GM18951 (cell line): ENCODE data around the gene TCEAL6.
"Not testable (repeated sequence)": the region's sequence is repeated elsewhere in the genome, so short reads cannot be mapped to it uniquely, and the experiment has no call there.

ENCODE experiments used
- POLR2A ChIP-seq: IDR thresholded peaks from 4 replicates; pipeline ENCODE4 v1.6.1; 2011; ENCODE audit warnings: mild to moderate bottlenecking; ENCODE audit not compliant: insufficient read length, insufficient read depth; ENCODE audit errors: extremely low read depth
- in situ Hi-C: fragments of 300-500 bp; cut with MboI; formaldehyde crosslinking; loops from one replicate; pipeline ENCODE4 v1.12.0; 2022; ENCODE audit warnings: low sequenced_read_pairs, mixed read lengths, inconsistent platforms; ENCODE audit not compliant: unreplicated experiment

TCEAL6 gene

GRCh38 chrX:102142274-102142673, at the start of gene TCEAL6:
TCEAL6 (minus strand) TSS chrX:102142481.
- in situ Hi-C loops = not testable (repeated sequence)

GRCh38 chrX:102185967-102186720, 43.9 kb upstream of the TCEAL6 start:
- in situ Hi-C loops = loop anchor here (25.0 kb wide), 1 partner anchor 276 kb away; the partner anchor contains the start of gene TCP11X2
- TF ChIP-seq POLR2A = no peak

DNA sequence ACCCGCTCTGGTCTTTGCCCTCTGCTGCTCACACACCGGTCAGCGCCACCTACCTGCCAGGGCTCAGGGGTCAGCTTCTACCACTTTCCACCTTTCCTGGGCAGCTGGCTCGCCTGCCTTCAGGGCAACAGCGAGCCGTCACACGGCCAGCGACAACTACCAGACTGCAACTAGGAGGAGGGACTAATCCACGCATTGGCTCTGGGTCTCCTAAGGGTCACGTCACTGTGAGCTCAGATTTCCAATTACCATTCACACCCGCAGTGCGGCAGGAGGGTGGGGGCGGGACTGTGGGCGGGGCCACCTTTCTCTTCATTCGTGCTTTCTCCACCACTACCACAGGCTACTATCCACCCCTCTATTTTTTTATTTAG, 13.5 kb upstream of the TCEAL6 start, which contains the start of gene BEX5:
Gene BEX5 (minus strand): TSS at position 172 of the 374 bp plus-strand sequence. CDS start 1,712 bp downstream, outside the sequence.
- no peak for TF ChIP-seq POLR2A
- in situ Hi-C loops = no loop called here

DNA sequence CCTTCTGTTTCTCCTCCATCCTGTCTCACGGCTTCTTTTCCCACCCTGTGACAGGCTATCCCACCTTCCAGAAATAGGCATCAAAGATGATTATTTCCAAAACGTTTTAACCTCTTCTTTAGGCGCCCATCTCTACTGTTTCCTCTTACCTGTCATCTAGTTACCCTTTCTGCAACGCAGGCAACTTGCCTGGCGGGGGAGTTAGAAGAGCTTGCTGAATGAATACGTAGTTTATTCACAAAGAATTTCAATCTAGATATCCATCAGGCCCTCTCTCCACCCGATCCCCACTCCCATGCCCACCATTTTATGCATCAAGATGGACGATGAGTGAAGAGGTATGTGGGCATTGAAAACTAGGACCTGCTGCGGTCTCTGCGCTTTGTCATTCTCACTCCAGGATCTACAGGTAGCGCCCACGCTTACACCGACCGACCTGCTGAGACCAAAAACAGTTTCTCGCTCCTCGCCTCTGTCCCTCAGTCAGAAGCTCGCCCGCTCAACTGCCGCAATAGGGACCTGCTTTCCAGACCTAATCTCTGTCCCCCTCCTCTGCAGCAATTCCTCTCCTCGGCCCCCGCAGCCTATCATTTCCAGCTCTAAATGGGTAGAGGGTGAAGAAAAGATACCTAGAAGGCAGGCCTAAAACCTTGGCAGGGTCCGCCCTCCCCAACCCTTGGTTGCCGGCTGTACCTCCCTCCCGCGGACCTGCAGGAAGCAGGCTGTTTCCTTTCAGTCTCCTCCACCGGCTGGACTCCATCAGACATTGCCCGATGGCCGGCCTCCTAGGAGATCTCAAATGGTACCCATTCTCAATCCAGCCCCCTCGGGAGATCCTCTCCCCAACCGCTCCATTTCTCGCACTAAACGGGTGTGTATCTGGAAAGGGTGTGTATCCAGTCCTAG, 12.9 kb upstream of the TCEAL6 start:
- in situ Hi-C loops = no loop called here
- TF ChIP-seq POLR2A = no peak

DNA sequence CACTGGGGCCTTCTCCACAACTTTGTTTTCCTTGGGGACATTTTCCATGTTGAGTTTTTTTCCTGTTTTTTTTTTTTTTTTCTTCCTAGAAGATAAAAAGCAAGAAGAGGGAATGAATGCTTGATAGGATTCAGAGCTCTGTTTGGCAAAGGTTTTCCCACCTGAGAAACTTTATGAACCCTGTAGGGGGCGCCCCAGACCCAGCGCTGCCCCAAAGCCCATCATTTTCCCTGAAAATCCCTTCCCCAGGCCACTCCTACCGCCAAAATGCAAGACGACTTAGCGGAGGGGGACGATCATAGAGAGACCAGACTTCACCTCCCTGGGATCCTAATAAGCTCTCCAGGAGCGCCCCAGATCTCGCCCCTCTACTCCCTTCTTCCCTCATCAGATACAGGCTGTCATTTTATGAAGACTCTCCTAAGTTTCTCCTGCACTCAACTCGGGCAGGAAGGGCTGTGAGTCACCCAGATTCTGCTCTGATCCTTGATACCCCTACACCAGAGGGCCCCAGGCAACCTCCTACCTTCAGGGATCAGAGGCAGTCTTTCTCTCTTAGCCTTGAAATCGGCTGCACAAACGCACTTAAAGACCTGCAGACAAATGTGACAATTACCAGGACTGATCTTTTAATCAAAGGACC, 12.1 kb upstream of the TCEAL6 start:
- TF ChIP-seq POLR2A = no peak
- in situ Hi-C loops = no loop called here

GRCh38 chrX:102141631-102142030, 650 bp downstream of the TCEAL6 start:
- in situ Hi-C loops = not testable (repeated sequence)

- in situ Hi-C loops = not testable (repeated sequence)
These were observed 1.4 kb downstream of the TCEAL6 start for GRCh38 chrX:102140876-102141275.

GRCh38 chrX:102138064-102138463, 4.2 kb downstream of the TCEAL6 start:
- in situ Hi-C loops = no loop called here
- TF ChIP-seq POLR2A = no peak

DNA sequence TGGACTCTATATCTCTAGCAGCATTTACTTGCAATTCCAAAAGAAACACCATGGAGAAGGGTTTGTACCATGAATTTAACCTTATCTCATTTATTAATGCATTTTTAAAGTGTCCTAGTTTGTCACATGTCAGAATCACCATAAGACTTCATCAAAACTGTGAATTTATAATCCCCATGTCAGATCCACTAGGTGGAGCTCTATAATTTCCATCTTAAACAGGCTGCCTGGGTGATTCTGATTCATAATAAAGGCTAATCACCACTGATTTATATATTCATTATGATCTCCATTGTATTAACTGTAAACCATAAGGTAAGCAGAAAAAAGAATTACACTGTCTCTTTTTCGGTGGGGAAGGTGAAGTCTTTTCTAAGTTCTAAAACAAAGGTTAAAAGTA, 12.8 kb downstream of the TCEAL6 start:
- no peak for TF ChIP-seq POLR2A
- in situ Hi-C loops = no loop called here

DNA sequence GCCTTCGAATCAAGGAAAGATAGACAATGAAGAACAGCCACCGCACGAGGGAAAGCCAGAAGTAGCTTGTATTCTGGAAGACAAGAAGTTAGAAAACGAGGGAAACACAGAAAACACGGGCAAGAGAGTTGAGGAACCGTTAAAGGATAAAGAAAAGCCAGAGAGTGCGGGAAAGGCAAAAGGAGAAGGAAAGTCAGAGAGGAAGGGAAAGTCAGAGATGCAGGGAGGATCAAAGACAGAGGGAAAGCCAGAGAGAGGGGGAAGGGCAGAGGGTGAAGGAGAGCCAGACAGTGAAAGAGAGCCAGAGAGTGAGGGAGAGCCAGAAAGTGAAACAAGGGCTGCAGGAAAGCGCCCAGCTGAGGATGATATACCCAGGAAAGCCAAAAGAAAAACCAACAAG, 15.4 kb downstream of the TCEAL6 start:
- in situ Hi-C loops = no loop called here
- no peak for TF ChIP-seq POLR2A

- in situ Hi-C loops = not testable (repeated sequence)
These were observed 16.0 kb downstream of the TCEAL6 start for GRCh38 chrX:102126080-102126818.

DNA sequence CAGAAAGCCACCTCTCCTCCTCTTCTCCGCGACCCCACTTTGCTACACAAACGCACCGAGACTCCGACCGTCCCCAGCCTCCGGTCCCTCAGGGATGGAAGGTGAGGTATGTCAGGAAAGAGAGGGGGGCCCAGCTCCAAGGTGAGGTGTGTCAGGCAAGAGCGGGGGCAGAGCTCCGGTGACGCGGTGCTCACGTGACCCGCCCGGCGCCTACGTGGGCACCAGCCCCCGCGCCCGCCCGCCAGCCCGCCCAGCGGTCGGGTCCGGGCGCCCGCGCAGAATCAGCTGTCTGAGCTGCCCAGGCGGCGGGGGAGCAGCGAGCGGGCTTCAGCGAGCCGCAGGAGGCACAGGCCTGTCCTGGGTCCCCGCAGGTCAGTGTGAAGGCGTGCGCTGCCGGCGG, 16.8 kb downstream of the TCEAL6 start, which contains the start of gene TCEAL2:
Gene TCEAL2 (plus strand): TSS at position 244 of the 400 bp plus-strand sequence. CDS start 1,152 bp downstream, outside the sequence.
- in situ Hi-C loops = not testable (repeated sequence)

DNA sequence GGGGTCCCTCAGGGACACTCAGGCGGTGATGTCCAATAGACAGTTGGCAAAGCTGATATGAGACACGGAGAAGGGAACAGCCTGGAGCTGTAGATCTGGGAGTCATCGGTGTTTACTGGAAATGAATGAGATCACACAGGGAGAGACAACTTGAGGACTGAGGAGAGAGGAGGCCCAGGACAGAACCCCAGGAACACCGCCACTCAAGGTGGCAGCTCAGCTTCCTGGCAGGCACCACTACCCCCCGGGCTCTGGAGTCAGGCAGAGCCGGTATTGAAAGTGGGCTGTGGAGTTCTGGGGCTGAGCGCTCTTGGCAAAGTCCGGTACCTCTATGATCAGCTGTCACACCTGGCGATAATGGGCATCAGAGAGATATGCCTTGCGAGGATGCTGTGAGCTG, 17.3 kb downstream of the TCEAL6 start:
- in situ Hi-C loops = not testable (repeated sequence)
